ENCODE measurements around the gene PLXNA4.

DNA sequence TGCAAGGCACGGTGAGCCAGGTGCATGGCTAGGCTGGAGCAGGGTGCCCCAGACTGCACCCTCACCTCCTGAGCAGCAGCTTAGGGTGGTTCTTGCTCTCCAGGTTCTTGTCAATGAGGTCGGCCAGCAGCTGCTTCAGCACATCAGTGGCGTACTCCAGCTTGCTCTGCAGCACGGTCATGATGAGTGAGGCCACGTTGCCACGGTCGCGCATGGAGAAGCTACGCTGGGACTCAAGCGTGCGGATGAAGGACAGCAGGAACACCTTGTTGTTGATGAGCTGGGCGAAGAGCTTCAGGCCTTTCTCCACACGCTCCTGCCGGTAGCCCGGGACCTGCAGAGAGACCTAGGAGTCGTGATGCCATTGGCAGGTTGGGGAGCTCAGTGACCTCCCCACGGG is 408.0 kb downstream of the PLXNA4 start:
- TF ChIP-seq, protein P1, sequence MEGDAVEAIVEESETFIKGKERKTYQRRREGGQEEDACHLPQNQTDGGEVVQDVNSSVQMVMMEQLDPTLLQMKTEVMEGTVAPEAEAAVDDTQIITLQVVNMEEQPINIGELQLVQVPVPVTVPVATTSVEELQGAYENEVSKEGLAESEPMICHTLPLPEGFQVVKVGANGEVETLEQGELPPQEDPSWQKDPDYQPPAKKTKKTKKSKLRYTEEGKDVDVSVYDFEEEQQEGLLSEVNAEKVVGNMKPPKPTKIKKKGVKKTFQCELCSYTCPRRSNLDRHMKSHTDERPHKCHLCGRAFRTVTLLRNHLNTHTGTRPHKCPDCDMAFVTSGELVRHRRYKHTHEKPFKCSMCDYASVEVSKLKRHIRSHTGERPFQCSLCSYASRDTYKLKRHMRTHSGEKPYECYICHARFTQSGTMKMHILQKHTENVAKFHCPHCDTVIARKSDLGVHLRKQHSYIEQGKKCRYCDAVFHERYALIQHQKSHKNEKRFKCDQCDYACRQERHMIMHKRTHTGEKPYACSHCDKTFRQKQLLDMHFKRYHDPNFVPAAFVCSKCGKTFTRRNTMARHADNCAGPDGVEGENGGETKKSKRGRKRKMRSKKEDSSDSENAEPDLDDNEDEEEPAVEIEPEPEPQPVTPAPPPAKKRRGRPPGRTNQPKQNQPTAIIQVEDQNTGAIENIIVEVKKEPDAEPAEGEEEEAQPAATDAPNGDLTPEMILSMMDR (IDR thresholded peaks at IDR 0.05 in 4 of 5, conservative IDR thresholded peaks at IDR 0.05 in 1 of 5) = no peak
- TF ChIP-seq POLR2A (IDR thresholded peaks at IDR 0.05) = no peak
